GM10266 (cell line): Measurements from ENCODE around the gene SOCS4.
"Not testable (repeated sequence)": the region's sequence is repeated elsewhere in the genome, so short reads cannot be mapped to it uniquely, and the experiment has no call there.

ENCODE experiments used
- DNase-seq: peaks from one replicate; pipeline ENCODE4 v3.0.0; 2012; ENCODE audit errors: extremely low spot score
- CTCF ChIP-seq: IDR thresholded peaks from 2 replicates; pipeline ENCODE4 v1.5.1; 2012; ENCODE audit warnings: mild to moderate bottlenecking, low read depth; ENCODE audit not compliant: control insufficient read depth, insufficient read depth; ENCODE audit errors: missing control alignments

The SOCS4 gene

DNA sequence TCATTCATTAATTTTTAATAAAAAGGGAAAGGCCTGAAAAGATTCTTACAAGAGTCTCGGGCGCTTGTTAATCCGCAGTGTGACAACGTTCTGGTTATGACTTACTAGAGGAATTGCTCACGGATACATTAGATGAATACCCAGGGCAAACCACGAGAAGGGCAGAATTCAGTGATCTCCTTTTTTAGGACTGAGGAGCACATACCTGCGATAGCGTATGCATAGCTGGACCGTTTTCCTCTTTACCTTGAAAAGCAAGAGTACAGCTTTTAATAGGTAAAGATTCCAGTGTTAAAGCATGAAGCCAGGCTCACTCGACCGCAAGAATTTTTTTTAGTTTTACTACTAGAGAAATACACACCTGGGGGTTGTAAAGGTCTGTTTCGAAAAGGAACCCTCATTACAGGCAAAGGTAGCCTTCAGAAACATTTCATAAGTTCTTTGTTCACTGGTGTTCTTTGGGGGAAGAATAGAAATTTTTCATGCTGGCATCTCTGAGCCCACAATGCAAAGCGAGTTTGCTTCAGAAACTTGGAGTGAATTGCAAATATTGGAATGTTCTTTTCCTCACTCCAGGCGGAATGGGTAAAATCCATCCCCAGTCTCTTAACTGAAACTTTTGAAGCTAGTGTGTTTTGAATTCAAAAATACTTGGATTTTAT, 25.4 kb downstream of the SOCS4 start:
- peak; percentile 40 for DNase-seq
- no peak for TF ChIP-seq CTCF

DNA sequence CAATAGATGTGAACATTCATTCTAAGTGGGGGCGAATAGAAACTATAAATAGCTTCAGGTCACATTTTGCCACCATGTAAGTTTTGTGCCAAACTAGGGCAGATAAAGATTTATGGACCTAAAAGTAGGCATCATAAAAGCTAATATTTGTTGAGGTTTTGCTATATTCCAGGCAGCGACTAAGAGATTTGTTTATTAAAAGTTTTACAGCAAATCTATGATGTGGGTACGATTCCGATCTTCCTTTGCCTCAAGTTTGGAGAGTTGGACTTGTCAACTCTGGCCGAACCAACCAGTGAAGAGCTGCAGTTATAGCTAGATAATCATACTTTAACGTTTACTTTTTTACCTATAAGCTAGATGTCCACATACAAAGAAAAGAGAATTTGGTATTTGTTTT, 26.0 kb downstream of the SOCS4 start:
- TF ChIP-seq CTCF: no peak
- DNase-seq: no peak

DNA sequence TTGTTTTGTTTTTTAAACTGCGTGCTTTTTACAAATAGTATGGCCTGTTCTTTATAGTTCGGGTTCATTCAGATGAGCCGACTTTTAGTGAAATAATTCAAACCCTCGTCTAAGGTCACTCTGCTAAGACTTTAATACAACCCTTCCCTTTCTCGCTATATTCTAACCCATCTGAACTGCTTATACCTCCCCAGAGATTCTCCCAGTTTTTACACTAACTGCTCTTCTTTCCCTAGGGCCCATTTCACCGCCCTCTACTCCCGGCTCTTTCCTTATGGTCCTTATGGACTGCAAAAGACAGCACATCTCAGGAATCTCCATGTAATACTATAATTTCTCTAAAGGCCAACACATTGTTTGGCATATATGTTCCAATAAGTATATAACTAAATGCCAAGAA, 26.5 kb downstream of the SOCS4 start:
- no peak for TF ChIP-seq CTCF
- DNase-seq: no peak

GRCh38 chr14:55054098-55054497, 27.1 kb downstream of the SOCS4 start:
- DNase-seq: no peak
- no peak for TF ChIP-seq CTCF

DNA sequence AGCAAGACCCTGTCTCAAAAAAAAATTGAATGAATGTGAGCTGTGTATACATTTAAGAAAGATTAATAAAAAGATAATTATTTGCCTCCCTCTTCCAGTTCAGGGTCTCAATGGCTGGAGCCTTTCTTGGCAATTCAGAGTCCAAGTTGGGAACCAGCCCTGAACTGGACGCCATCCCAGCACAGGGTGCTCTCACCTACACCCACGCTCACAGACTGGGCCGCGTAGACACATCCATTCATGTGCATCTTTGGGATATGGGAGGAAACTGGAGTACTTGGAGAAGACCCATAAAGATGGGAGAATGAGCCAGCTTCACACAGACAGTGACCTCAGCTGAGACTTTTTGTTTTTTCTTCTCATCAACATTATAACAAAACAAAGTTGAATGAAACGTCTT, 30.9 kb downstream of the SOCS4 start:
- no peak for TF ChIP-seq CTCF
- DNase-seq: no peak

DNA sequence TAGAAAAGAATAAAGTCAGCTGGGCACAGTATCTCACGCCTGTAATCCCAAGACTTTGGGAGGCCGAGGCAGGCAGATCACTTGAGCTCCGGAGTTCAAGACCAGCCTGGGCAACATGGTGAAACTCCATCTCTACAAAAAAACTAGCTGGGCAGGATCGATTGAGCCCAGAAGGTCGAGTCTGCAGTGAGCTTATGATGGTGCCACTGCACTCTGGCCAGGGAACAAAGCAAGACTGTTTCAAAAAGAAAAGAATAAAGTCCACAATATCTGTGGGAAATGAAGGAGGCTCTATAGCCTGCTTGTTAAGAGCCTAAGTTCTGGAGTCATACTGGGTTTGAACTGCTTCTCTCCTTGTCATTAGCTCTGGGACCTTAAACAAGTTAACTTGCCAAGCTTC, 32.3 kb downstream of the SOCS4 start:
- TF ChIP-seq CTCF: no peak
- no peak for DNase-seq

DNA sequence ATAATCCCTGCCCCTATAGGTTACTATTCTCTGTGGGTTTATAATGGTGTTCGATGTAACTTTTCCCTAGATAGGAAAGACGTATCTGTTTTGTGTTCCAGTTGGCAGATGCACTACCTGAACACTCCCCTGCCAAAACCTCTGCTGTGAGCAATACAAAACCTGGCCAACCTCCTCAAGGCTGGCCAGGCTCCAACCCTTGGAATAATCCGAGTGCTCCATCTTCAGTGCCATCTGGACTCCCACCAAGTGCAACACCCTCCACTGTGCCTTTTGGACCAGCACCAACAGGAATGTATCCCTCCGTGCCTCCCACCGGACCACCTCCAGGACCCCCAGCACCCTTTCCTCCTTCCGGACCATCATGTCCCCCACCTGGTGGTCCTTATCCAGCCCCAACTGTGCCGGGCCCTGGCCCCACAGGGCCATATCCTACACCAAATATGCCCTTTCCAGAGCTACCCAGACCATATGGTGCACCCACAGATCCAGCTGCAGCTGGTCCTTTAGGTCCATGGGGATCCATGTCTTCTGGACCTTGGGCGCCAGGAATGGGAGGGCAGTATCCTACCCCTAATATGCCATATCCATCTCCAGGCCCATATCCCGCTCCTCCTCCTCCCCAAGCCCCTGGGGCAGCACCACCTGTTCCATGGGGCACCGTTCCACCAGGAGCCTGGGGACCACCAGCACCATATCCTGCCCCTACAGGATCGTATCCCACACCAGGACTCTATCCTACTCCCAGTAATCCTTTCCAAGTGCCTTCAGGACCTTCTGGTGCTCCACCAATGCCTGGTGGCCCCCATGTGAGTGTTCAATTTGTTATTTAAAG, 35.7 kb downstream of the SOCS4 start:
- DNase-seq: no peak
- TF ChIP-seq CTCF: no peak

DNA sequence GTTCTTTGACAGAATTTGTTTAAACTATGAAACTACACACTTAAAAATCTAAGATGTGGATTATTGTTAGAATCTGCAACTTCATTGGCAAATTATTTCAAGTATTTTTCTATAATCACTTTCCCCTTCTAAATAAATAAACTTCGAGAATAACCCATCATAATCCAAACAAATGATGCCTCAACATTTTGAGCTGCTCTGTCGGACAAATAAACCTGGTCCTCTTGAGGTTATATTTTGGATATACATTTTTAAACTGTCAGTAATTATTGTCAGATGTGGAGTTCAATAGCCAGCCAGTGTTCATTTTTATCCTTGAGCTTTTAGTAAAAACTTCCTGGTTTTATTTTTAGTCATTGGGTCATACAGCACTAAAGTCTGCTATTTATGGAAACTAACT, 37.9 kb downstream of the SOCS4 start:
- DNase-seq: not testable (repeated sequence)
